ENCODE data around the gene ABAT.
"Not testable (repeated sequence)": the region's sequence is repeated elsewhere in the genome, so short reads cannot be mapped to it uniquely, and the experiment has no call there.

ABAT gene

GRCh38 chr16:8727131-8727806 is 52.9 kb downstream of the ABAT start:
- DNase-seq = no peak
- in situ Hi-C loops (cut with HindIII; ENCODE audit: low pct_ligation_motif_present, low pct_unique_long_range_greater_than_20kb, low sequenced_read_pairs) = no loop called here

GRCh38 chr16:8727857-8728618 is 53.6 kb downstream of the ABAT start:
- in situ Hi-C loops (cut with HindIII; ENCODE audit: low pct_ligation_motif_present, low pct_unique_long_range_greater_than_20kb, low sequenced_read_pairs) = no loop called here

DNA sequence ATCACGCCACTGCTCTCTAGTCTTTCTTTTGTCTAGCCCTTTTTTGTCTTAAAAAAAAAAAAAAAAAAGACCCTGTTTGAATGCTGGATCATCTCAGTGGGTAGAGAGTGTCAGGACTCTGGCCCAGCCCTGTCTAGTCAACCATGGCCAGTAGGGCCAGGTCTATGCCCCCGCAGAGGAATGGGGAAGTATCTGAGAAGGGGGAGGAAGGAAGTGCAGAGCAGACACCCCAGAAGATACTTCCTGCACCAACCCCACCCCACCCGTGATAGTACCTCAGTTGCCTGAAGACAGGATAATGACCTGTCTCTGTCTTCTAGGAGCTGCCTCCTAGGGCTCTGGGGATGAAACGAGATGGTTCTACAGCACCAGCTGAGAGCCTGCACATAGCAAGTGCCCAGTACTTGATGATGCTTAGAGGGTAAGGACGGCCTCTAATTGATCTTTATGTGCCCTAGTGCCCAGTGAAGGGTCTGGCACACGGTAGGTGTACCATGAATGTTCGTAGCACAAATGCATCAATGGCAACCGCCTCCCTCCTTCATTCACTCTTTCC is 55.4 kb downstream of the ABAT start:
- DNase-seq = no peak
- in situ Hi-C loops (cut with HindIII; ENCODE audit: low pct_ligation_motif_present, low pct_unique_long_range_greater_than_20kb, low sequenced_read_pairs) = no loop called here

More at GRCh38 chr16:8727857-8728618, 53.6 kb downstream of the ABAT start:
- DNase-seq = no peak

DNA sequence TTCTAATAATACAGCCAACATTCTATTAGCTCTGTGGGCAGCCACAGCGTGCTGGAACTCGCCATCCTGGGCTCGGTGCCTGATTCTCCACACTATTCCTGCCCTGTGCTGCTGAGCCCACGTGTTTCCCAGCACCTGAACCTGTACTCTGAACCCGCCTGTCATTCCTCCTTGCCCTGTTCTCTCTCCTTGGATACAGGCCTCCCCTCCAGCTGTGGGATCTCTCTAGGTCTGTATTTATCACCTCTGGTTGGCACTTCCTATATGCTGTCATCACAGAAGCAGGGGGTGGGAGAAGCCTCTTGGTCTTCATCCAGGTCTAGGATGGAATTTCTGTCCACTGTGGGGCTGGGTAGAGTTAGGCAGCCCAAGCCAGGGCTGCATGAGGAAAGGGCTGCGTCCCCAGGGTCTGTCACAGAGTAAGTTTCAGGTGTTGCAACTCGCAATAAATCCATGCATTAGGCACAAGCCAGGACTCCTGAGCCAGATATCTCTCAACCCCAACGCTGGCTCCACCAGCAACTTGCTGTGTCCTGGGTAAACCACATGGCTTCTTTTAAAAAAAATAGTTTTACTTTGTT is 56.0 kb downstream of the ABAT start:
- in situ Hi-C loops (cut with HindIII; ENCODE audit: low pct_ligation_motif_present, low pct_unique_long_range_greater_than_20kb, low sequenced_read_pairs) = no loop called here
- DNase-seq = no peak

- no peak for DNase-seq
- in situ Hi-C loops (cut with HindIII; ENCODE audit: low pct_ligation_motif_present, low pct_unique_long_range_greater_than_20kb, low sequenced_read_pairs) = no loop called here
Measured at GRCh38 chr16:8733849-8734540, 59.6 kb downstream of the ABAT start.

- in situ Hi-C loops (cut with HindIII; ENCODE audit: low pct_ligation_motif_present, low pct_unique_long_range_greater_than_20kb, low sequenced_read_pairs) = no loop called here
- DNase-seq = no peak
Measured at GRCh38 chr16:8735574-8735973, 61.2 kb downstream of the ABAT start.

- DNase-seq = no peak
- in situ Hi-C loops (cut with HindIII; ENCODE audit: low pct_ligation_motif_present, low pct_unique_long_range_greater_than_20kb, low sequenced_read_pairs) = no loop called here
Measured at GRCh38 chr16:8736123-8736668, 61.8 kb downstream of the ABAT start.

GRCh38 chr16:8739151-8739550 is 64.7 kb downstream of the ABAT start:
- DNase-seq = no peak
- in situ Hi-C loops (cut with HindIII; ENCODE audit: low pct_ligation_motif_present, low pct_unique_long_range_greater_than_20kb, low sequenced_read_pairs) = no loop called here

DNA sequence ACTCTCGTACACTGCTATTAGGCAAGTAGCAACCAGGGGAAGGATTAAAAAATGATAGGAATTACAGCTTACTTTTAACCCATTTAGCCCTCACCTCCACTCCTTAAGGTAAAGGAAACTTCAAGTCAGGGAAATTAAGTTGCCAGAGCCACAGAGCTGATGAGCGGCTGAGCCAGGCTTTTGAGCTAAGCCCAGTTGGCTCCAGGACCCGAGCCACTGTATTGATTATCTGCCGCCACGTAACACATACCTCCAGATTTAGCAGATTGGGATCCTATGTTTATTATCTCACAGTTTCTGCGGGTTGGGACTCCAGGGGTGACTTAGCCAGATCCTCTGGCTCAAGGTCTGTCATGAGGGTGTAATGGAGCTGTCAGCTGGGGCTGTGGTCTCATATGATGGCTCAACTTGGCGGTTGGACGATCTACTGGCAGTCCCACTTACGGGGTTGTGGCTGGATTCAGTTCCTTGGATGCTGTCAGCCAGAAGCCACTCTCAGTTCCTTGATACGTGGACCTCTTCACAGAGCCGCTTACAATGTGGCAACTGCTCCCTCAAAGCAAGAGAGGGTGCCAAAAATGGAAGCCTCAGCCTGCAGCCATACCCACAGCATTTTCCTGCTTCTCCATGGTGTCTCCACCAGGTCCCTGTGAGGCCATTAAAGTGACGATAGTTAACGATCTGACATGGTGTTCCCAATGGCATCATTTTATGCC is 65.7 kb downstream of the ABAT start:
- in situ Hi-C loops (cut with HindIII; ENCODE audit: low pct_ligation_motif_present, low pct_unique_long_range_greater_than_20kb, low sequenced_read_pairs) = no loop called here
- no peak for DNase-seq

- DNase-seq = no peak
- in situ Hi-C loops (cut with HindIII; ENCODE audit: low pct_ligation_motif_present, low pct_unique_long_range_greater_than_20kb, low sequenced_read_pairs) = no loop called here
Measured at GRCh38 chr16:8740775-8741355, 66.4 kb downstream of the ABAT start.

DNA sequence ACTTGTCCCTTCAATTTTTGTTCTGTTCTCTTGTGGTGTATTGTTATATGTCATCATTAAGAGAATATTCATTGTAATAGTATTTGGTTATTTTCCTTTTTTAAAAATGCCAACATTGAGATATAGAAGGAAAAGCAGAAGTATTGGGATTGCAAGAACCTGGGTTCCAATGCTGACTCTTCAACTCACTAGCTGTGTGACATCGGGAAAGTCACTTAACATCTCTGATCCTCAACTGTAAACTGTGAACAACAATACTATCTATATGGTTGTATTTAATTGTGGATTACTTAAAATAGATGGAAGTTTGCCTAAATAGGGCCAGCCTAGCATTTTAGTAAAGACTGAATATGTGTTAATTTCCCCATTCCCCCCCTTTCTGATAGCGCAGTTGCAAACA is 67.2 kb downstream of the ABAT start:
- DNase-seq = no peak
- in situ Hi-C loops (cut with HindIII; ENCODE audit: low pct_ligation_motif_present, low pct_unique_long_range_greater_than_20kb, low sequenced_read_pairs) = no loop called here

- no peak for DNase-seq
- in situ Hi-C loops (cut with HindIII; ENCODE audit: low pct_ligation_motif_present, low pct_unique_long_range_greater_than_20kb, low sequenced_read_pairs) = no loop called here
Measured at GRCh38 chr16:8742068-8742467, 67.7 kb downstream of the ABAT start.

GRCh38 chr16:8748944-8749343 is 74.5 kb downstream of the ABAT start:
- DNase-seq; in situ Hi-C loops (cut with HindIII; ENCODE audit: low pct_ligation_motif_present, low pct_unique_long_range_greater_than_20kb, low sequenced_read_pairs): not testable (repeated sequence)

DNA sequence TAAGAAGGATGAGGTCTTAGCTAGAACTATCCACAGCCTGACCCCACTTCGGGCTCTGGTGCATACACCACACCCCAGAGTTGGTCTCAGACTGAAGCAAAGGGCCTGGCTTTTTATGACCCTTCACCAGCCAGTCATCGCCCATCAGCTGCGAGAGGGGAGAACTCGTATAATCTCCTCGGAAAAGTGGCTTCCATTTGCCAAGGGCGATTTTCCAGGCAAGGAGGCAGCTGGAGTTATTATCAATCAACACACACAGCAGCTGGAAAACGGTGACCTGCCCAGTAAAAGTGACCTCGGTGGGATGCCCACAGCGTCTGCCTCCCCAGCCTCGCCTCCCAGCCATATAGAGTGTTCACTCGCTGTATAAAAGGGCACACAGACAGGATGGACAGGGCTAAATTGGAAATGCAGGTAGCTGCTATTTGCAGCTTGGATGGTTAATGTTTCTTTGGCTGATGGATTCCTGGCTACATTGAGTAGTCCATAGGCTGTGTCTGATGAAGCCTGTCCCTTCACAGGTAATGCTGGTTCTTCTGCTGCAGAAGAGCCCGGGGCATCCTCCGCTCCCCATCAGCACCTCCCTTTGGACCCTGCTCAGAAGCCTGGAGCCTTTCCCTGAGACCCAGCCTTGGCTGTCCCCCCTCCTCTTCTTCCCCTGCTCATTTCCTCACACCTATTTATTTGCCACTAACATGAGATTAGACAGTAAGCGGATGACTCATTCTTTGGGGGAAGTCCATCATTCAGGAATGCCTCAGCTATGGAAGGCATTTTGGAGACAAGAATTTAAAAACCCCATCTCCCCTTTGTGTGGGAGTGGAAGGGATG is 77.3 kb downstream of the ABAT start:
- peak; percentile 86 for DNase-seq
- in situ Hi-C loops (cut with HindIII; ENCODE audit: low pct_ligation_motif_present, low pct_unique_long_range_greater_than_20kb, low sequenced_read_pairs) = no loop called here

- in situ Hi-C loops (cut with HindIII; ENCODE audit: low pct_ligation_motif_present, low pct_unique_long_range_greater_than_20kb, low sequenced_read_pairs) = no loop called here
- no peak for DNase-seq
Measured at GRCh38 chr16:8752706-8753105, 78.3 kb downstream of the ABAT start.

GRCh38 chr16:8753416-8754054 is 79.1 kb downstream of the ABAT start:
- in situ Hi-C loops (cut with HindIII; ENCODE audit: low pct_ligation_motif_present, low pct_unique_long_range_greater_than_20kb, low sequenced_read_pairs) = no loop called here
- DNase-seq = no peak

DNA sequence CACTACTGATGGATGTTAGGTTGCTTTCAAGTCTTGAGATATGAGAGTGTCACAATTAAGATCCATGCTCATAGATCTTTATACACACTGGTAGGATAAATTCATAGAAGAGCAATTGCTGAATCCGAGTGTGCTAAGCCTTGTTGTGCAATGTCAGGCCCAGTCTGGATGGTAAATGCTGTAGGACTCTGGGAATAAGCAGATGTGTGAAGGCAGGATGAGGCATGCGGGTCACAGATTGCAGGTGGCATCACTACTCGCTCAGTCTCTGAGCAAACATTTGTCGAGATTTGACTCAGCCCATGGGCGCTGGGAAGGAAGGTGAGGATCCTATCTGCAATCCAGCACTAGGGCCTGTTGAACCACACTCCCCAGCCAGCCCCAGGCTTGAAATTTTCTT is 82.3 kb downstream of the ABAT start:
- DNase-seq = no peak
- in situ Hi-C loops (cut with HindIII; ENCODE audit: low pct_ligation_motif_present, low pct_unique_long_range_greater_than_20kb, low sequenced_read_pairs) = no loop called here

Data from ACHN (cell line).